ENCODE results near the gene FNBP1.

The FNBP1 gene

GRCh38 chr9:130072515-130073235 is 29.7 kb upstream of the FNBP1 start:
- Histone ChIP-seq H3K9ac (ENCODE audit: insufficient read length, low read depth) (no peak overlapping the region), H3K4me1 (ENCODE audit: insufficient read depth, insufficient read length) (peaks cover 2% of the 10 kb centered on the region), H3K4me3 (ENCODE audit: insufficient read length, low read depth) (no peak overlapping the region), H3K27me3 (ENCODE audit: insufficient read depth, insufficient read length) (no peaks in the 10 kb centered on the region), H3K36me3 (ENCODE audit: insufficient read depth, insufficient read length, low read length) (peaks cover 22% of the 10 kb centered on the region), H3K9me3 (ENCODE audit: insufficient read depth, low read length) (no peaks in the 10 kb centered on the region)
- no peak for TF ChIP-seq YY1 (IDR thresholded peaks at IDR 0.05; ENCODE audit: insufficient read depth, insufficient read length)
- TF ChIP-seq SUZ12 (IDR thresholded peaks at IDR 0.05; ENCODE audit: extremely low read depth, insufficient read depth, insufficient read length) = no peak
- no peak for TF ChIP-seq ZNF274 (IDR thresholded peaks at IDR 0.05; ENCODE audit: low read depth, low read length)
- no peak for DNase-seq (ENCODE audit: low read depth, low spot score)

- Histone ChIP-seq H3K9ac (ENCODE audit: insufficient read length, low read depth) (no peak overlapping the region), H3K9me3 (ENCODE audit: insufficient read depth, low read length) (no peaks in the 10 kb centered on the region), H3K36me3 (ENCODE audit: insufficient read depth, insufficient read length, low read length) (peaks cover 2% of the 10 kb centered on the region), H3K27me3 (ENCODE audit: insufficient read depth, insufficient read length) (no peaks in the 10 kb centered on the region), H3K4me1 (ENCODE audit: insufficient read depth, insufficient read length) (peaks cover 4% of the 10 kb centered on the region), H3K4me3 (ENCODE audit: insufficient read length, low read depth) (no peak overlapping the region)
- DNase-seq (ENCODE audit: low read depth, low spot score) = no peak
- TF ChIP-seq ZNF274 (IDR thresholded peaks at IDR 0.05; ENCODE audit: low read depth, low read length) (no peak), SUZ12 (IDR thresholded peaks at IDR 0.05; ENCODE audit: extremely low read depth, insufficient read depth, insufficient read length) (no peak), YY1 (IDR thresholded peaks at IDR 0.05; ENCODE audit: insufficient read depth, insufficient read length) (no peak)
Observed at GRCh38 chr9:130069048-130069447, 26.1 kb upstream of the FNBP1 start.

DNA sequence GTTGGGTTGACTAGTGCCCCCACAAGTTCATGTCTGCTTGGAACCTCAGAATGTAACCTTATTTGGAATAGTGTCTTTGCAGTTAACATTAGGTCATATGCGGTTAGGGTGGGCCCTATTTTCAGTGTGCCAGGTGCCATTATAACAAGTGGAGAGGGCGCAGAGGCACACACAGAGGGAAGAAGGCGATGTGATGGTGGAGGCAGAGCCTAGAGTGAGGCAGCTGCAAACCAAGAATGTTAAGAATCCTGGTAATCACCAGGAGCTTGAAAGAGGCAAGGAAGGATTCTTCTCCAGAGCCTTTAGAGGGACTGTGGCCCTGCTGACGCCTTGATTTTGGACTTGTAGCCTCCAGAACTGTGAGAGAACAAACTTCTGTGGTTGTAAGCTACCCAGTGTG is 21.6 kb upstream of the FNBP1 start:
- Histone ChIP-seq H3K27me3 (ENCODE audit: insufficient read depth, insufficient read length) (no peaks in the 10 kb centered on the region), H3K36me3 (ENCODE audit: insufficient read depth, insufficient read length, low read length) (peaks cover 5% of the 10 kb centered on the region), H3K9ac (ENCODE audit: insufficient read length, low read depth) (no peak overlapping the region), H3K4me3 (ENCODE audit: insufficient read length, low read depth) (no peak overlapping the region), H3K9me3 (ENCODE audit: insufficient read depth, low read length) (no peaks in the 10 kb centered on the region), H3K4me1 (ENCODE audit: insufficient read depth, insufficient read length) (peaks cover 4% of the 10 kb centered on the region)
- no peak for DNase-seq (ENCODE audit: low read depth, low spot score)
- TF ChIP-seq YY1 (IDR thresholded peaks at IDR 0.05; ENCODE audit: insufficient read depth, insufficient read length) = no peak
- no peak for TF ChIP-seq ZNF274 (IDR thresholded peaks at IDR 0.05; ENCODE audit: low read depth, low read length)
- no peak for TF ChIP-seq SUZ12 (IDR thresholded peaks at IDR 0.05; ENCODE audit: extremely low read depth, insufficient read depth, insufficient read length)

DNA sequence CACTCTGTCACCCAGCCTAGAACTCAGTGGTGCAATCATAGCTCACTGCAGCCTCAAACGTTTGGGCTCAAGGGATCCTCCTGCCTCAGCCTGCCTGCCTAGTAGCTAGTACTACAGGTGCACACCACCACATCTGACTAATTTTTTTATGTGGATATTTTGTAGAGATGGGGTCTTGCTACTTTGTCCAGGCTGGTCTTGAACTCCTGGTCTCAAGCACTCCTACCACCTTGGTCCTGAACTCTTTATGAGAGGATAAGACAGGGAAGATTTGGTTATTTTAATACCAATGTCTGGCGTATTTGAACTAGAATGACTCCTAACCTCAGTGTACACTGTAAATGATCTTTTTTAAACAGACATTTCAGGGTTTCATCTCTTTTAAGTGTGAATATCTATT is 19.8 kb upstream of the FNBP1 start:
- Histone ChIP-seq H3K27me3 (ENCODE audit: insufficient read depth, insufficient read length) (no peaks in the 10 kb centered on the region), H3K4me3 (ENCODE audit: insufficient read length, low read depth) (no peak overlapping the region), H3K9ac (ENCODE audit: insufficient read length, low read depth) (no peak overlapping the region), H3K36me3 (ENCODE audit: insufficient read depth, insufficient read length, low read length) (peaks cover 16% of the 10 kb centered on the region), H3K9me3 (ENCODE audit: insufficient read depth, low read length) (no peaks in the 10 kb centered on the region), H3K4me1 (ENCODE audit: insufficient read depth, insufficient read length) (peaks cover 2% of the 10 kb centered on the region)
- no peak for TF ChIP-seq YY1 (IDR thresholded peaks at IDR 0.05; ENCODE audit: insufficient read depth, insufficient read length)
- DNase-seq (ENCODE audit: low read depth, low spot score) = no peak

GRCh38 chr9:130060296-130060695 is 17.3 kb upstream of the FNBP1 start:
- Histone ChIP-seq H3K9ac (ENCODE audit: insufficient read length, low read depth) (no peak overlapping the region), H3K9me3 (ENCODE audit: insufficient read depth, low read length) (no peaks in the 10 kb centered on the region), H3K27me3 (ENCODE audit: insufficient read depth, insufficient read length) (no peaks in the 10 kb centered on the region), H3K4me1 (ENCODE audit: insufficient read depth, insufficient read length) (peaks cover 2% of the 10 kb centered on the region), H3K4me3 (ENCODE audit: insufficient read length, low read depth) (no peak overlapping the region), H3K36me3 (ENCODE audit: insufficient read depth, insufficient read length, low read length) (peaks cover 19% of the 10 kb centered on the region)
- TF ChIP-seq ZNF274 (IDR thresholded peaks at IDR 0.05; ENCODE audit: low read depth, low read length) (no peak), SUZ12 (IDR thresholded peaks at IDR 0.05; ENCODE audit: extremely low read depth, insufficient read depth, insufficient read length) (no peak), YY1 (IDR thresholded peaks at IDR 0.05; ENCODE audit: insufficient read depth, insufficient read length) (no peak)
- DNase-seq (ENCODE audit: low read depth, low spot score) = no peak

- Histone ChIP-seq H3K9me3 (ENCODE audit: insufficient read depth, low read length) (no peaks in the 10 kb centered on the region), H3K4me1 (ENCODE audit: insufficient read depth, insufficient read length) (no peaks in the 10 kb centered on the region), H3K27me3 (ENCODE audit: insufficient read depth, insufficient read length) (no peaks in the 10 kb centered on the region), H3K4me3 (ENCODE audit: insufficient read length, low read depth) (no peak overlapping the region), H3K36me3 (ENCODE audit: insufficient read depth, insufficient read length, low read length) (peaks cover 19% of the 10 kb centered on the region), H3K9ac (ENCODE audit: insufficient read length, low read depth) (no peak overlapping the region)
- DNase-seq (ENCODE audit: low read depth, low spot score) = no peak
- TF ChIP-seq SUZ12 (IDR thresholded peaks at IDR 0.05; ENCODE audit: extremely low read depth, insufficient read depth, insufficient read length) = no peak
Observed at GRCh38 chr9:130058887-130059286, 15.9 kb upstream of the FNBP1 start.

GRCh38 chr9:130058154-130058553 is 15.2 kb upstream of the FNBP1 start:
- Histone ChIP-seq H3K4me1 (ENCODE audit: insufficient read depth, insufficient read length) (no peaks in the 10 kb centered on the region), H3K9ac (ENCODE audit: insufficient read length, low read depth) (no peak overlapping the region), H3K9me3 (ENCODE audit: insufficient read depth, low read length) (no peaks in the 10 kb centered on the region), H3K36me3 (ENCODE audit: insufficient read depth, insufficient read length, low read length) (peaks cover 19% of the 10 kb centered on the region), H3K4me3 (ENCODE audit: insufficient read length, low read depth) (no peak overlapping the region), H3K27me3 (ENCODE audit: insufficient read depth, insufficient read length) (no peaks in the 10 kb centered on the region)
- TF ChIP-seq ZNF274 (IDR thresholded peaks at IDR 0.05; ENCODE audit: low read depth, low read length) (no peak), SUZ12 (IDR thresholded peaks at IDR 0.05; ENCODE audit: extremely low read depth, insufficient read depth, insufficient read length) (no peak), YY1 (IDR thresholded peaks at IDR 0.05; ENCODE audit: insufficient read depth, insufficient read length) (no peak)
- DNase-seq (ENCODE audit: low read depth, low spot score) = no peak
